ENCODE measurements around the gene ADAMTSL3. TPM values are rescaled to one million over a fixed set of nuclear protein-coding genes. Genes with fewer than 3 reads are reported as not detected.

Gene ADAMTSL3
- total RNA-seq, 1 experiment from 2014 or later: 2.6 TPM

- Histone ChIP-seq H3K36me3 (no peaks in the 10 kb centered on the region), H3K9me3 (replicated peaks) (0 out of 2 replicates have a peak, but pooled peaks cover under 1% of the 10 kb centered on the region), H3K27me3 (replicated peaks) (no peaks in the 10 kb centered on the region), H3K4me1 (replicated peaks) (no peaks in the 10 kb centered on the region; the same call in 1 of the 2 replicates), H3K27ac (no peak overlapping the region), H3K4me3 (no peak overlapping the region)
- no peak for DNase-seq (ENCODE audit: low read depth in 1 of 2, low spot score in 2 of 2)
Measured at GRCh38 chr15:83659417-83659812, 5.5 kb downstream of the ADAMTSL3 start.

DNA sequence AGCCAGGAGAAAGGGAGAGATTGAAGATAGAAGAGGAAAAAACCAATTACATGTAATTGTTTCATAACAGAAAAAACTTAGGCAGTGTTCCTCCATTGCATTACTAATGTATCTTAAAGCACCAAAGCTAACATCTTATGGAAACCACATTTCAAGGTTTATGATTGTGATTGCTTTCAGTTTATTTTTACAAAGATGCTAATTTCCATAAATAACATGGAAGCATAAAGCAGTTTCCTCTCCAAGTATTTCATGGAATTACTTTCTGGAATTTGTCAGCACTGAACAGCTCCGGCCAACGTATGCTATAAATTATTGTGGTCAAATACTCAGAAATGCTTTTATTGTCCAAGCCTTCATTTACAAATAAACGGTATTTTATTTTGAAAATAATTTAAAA, 11.6 kb downstream of the ADAMTSL3 start:
- peaks cover 3% of the 10 kb centered on the region for H3K4me1 ChIP-seq (replicated peaks)
- no peak for DNase-seq (ENCODE audit: low read depth in 1 of 2, low spot score in 2 of 2)

GRCh38 chr15:83670672-83671229, 16.8 kb downstream of the ADAMTSL3 start:
- Histone ChIP-seq H3K36me3 (no peaks in the 10 kb centered on the region), H3K27ac (no peak overlapping the region), H3K27me3 (replicated peaks) (no peaks in the 10 kb centered on the region), H3K4me3 (no peak overlapping the region), H3K4me1 (replicated peaks) (peaks cover 19% of the 10 kb centered on the region), H3K9me3 (replicated peaks) (no peaks in the 10 kb centered on the region)
- no peak for DNase-seq (ENCODE audit: low read depth in 1 of 2, low spot score in 2 of 2)

More for the DNA sequence above, 11.6 kb downstream of the ADAMTSL3 start:
- Histone ChIP-seq H3K27me3 (replicated peaks) (no peaks in the 10 kb centered on the region), H3K9me3 (replicated peaks) (no peaks in the 10 kb centered on the region), H3K4me3 (no peak overlapping the region), H3K36me3 (no peaks in the 10 kb centered on the region), H3K27ac (no peak overlapping the region)

DNA sequence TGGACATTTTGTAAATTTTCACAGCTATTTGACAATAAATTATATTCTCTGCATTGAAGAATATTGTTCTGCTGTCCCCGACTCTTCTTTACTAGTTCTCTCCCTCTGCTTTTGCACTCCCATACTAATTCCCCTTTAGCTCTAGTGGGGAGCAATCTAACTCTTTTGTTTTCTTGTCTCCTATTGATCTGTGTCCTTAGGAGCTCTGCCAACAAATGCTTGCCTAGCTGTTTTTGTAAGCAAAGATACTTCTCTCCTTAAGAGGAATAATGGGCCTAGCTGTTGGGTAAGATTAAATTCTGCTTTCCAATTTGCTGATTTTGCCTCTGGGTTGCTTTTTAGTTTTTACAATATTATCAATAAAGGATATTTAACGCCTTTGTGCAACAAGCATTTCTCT, 17.7 kb downstream of the ADAMTSL3 start:
- H3K4me3 ChIP-seq: no peak overlapping the region
- no peaks in the 10 kb centered on the region for H3K36me3 ChIP-seq
- H3K27me3 ChIP-seq (replicated peaks): no peaks in the 10 kb centered on the region
- H3K27ac ChIP-seq: no peak overlapping the region
- no peaks in the 10 kb centered on the region for H3K9me3 ChIP-seq (replicated peaks)
- no peak for DNase-seq (ENCODE audit: low read depth in 1 of 2, low spot score in 2 of 2)
- H3K4me1 ChIP-seq (replicated peaks): peaks cover 19% of the 10 kb centered on the region

DNA sequence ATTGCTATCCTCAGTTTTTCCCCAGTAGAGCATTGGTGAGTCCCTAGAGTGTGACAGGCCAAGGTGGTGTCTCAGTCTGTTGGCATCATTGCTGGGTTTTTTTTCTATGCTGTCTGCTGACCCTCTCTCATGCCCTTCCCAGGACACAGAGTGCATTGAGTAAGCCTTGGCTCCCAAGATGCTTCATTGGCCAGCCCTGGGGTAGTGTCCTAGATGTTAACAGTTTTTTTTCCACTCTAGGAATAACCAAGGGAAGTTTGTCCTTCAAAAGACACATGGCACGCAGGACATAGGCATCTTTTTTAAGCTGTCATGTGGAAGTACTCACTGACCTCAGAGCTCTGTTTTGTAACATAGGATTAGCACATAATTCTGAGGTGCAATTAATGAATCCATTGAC, 19.5 kb downstream of the ADAMTSL3 start:
- Histone ChIP-seq H3K27me3 (replicated peaks) (no peaks in the 10 kb centered on the region), H3K4me3 (no peak overlapping the region), H3K9me3 (replicated peaks) (no peaks in the 10 kb centered on the region), H3K4me1 (replicated peaks) (peaks cover 19% of the 10 kb centered on the region), H3K36me3 (no peaks in the 10 kb centered on the region), H3K27ac (no peak overlapping the region; the same call in 1 of the 2 replicates)
- peak in 1 of 2 experiments; percentile 11 for DNase-seq (ENCODE audit: low read depth in 1 of 2, low spot score in 2 of 2)

DNA sequence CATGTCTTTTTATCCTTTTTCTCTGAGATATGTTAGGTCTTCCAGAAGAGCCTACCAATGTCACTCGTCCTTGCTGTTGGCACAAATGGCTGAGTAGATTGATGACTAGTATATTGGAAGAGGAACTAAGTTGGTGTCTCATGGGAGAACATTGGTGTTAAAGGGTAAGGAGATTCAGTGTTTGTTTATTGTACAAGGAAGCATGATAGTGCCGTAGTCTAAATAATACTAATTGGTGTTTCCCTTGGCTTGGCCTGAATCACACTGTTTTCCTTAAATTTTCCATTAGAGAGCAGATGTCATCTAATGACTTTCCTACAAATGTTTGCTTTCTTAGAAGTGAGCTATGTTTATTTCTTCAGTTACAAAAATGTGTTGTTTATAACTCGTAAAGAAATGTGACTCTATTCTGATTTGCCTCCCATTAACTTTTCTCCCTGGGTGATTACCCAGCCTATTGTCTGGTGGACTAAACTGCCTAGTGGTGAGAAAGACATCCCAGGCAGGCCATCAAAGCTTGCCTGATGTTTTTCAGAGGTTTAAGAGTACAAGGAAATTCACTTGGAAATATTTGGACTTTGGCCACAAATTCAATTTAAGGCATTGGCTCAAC, 28.7 kb downstream of the ADAMTSL3 start:
- Histone ChIP-seq H3K27me3 (replicated peaks) (no peaks in the 10 kb centered on the region), H3K9me3 (replicated peaks) (0 out of 2 replicates have a peak, but pooled peaks cover 4% of the 10 kb centered on the region), H3K36me3 (no peaks in the 10 kb centered on the region), H3K4me3 (no peak overlapping the region), H3K27ac (peak overlapping the region; percentile 47), H3K4me1 (replicated peaks) (peaks cover 21% of the 10 kb centered on the region)
- DNase-seq (ENCODE audit: low read depth in 1 of 2, low spot score in 2 of 2): peak; percentile 72 to 87

- H3K27me3 ChIP-seq (replicated peaks): no peaks in the 10 kb centered on the region
- H3K4me3 ChIP-seq: no peak overlapping the region
- no peak overlapping the region for H3K27ac ChIP-seq
- peaks cover 21% of the 10 kb centered on the region for H3K4me1 ChIP-seq (replicated peaks)
- H3K9me3 ChIP-seq (replicated peaks): 0 out of 2 replicates have a peak, but pooled peaks cover 4% of the 10 kb centered on the region
- no peak for DNase-seq (ENCODE audit: low read depth in 1 of 2, low spot score in 2 of 2)
- no peaks in the 10 kb centered on the region for H3K36me3 ChIP-seq
Measured at GRCh38 chr15:83685916-83686332, 32.0 kb downstream of the ADAMTSL3 start.

DNA sequence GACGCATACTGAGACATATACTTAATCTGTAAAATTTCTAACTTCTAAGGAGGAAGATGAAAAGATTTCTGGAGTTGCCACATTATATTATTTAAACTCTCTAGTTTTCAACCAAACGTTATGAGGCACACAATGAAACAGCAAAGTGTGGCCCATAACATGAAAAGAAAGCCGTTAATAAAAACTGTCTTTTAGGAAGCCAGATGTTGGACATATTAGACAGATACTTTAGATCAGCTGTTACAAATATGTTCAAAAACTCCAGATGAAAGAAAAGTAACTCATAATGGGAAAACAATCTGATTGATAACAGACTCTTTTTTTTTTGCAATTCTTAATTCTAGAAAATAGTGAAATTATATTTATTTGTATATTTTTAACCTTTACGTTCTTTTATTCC, 34.3 kb downstream of the ADAMTSL3 start:
- Histone ChIP-seq H3K9me3 (replicated peaks) (no peaks in the 10 kb centered on the region), H3K27ac (no peak overlapping the region), H3K27me3 (replicated peaks) (no peaks in the 10 kb centered on the region), H3K36me3 (no peaks in the 10 kb centered on the region), H3K4me3 (no peak overlapping the region), H3K4me1 (replicated peaks) (peaks cover 15% of the 10 kb centered on the region)
- no peak for DNase-seq (ENCODE audit: low read depth in 1 of 2, low spot score in 2 of 2)

- Histone ChIP-seq H3K4me1 (replicated peaks) (peaks cover 22% of the 10 kb centered on the region), H3K36me3 (no peaks in the 10 kb centered on the region), H3K27me3 (replicated peaks) (no peaks in the 10 kb centered on the region), H3K9me3 (replicated peaks) (no peaks in the 10 kb centered on the region), H3K4me3 (no peak overlapping the region), H3K27ac (no peak overlapping the region)
- no peak for DNase-seq (ENCODE audit: low read depth in 1 of 2, low spot score in 2 of 2)
Measured at GRCh38 chr15:83690676-83691075, 36.8 kb downstream of the ADAMTSL3 start.

DNA sequence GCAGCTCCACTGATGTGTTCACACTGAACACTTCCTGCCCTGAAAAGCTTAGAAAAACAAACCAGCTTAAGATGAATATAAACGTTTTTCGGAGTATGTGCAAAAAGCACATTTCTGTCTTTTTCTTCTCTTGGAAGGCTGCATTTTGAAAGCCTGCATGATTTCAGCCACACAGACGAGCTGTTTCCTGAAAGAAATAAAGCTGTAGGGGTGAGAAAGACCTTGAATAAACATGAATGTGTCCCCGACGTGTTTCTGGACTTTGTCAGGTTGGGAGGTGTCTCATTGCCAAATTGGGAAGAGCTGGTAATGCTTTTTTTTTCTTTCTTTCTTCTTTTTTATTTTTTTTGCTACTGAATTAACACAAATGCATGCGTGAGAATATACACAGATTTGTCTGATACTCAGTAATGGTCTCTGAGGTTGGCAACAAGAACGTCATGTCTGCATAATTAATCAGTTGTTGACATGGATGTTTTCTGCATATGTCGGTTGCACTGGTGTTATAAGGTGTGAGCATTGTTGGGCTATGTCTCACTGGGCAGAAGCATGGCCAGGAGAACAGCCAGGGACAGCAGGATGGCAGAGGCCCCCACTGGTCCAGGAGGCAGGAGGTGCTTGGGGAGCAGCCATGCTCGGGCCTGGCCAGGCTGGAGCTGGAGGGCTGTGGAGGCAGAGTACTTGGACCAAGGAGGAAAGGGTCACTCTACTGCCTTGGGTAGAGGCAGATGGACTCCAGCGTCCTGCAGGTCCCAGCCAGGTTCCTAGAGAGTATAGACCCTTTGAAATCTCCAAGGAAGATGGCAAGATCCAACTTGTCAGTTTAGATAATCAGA, 39.0 kb downstream of the ADAMTSL3 start:
- Histone ChIP-seq H3K9me3 (replicated peaks) (no peaks in the 10 kb centered on the region), H3K36me3 (no peaks in the 10 kb centered on the region), H3K4me1 (replicated peaks) (peaks cover 30% of the 10 kb centered on the region), H3K4me3 (no peak overlapping the region), H3K27ac (no peak overlapping the region), H3K27me3 (replicated peaks) (no peaks in the 10 kb centered on the region)
- no peak for DNase-seq (ENCODE audit: low read depth in 1 of 2, low spot score in 2 of 2)

GRCh38 chr15:83694015-83694414, 40.1 kb downstream of the ADAMTSL3 start:
- Histone ChIP-seq H3K9me3 (replicated peaks) (no peaks in the 10 kb centered on the region), H3K4me3 (no peak overlapping the region), H3K27me3 (replicated peaks) (no peaks in the 10 kb centered on the region), H3K36me3 (no peaks in the 10 kb centered on the region), H3K27ac (peak overlapping the region; percentile 29; the same call in 1 of the 2 replicates), H3K4me1 (replicated peaks) (peaks cover 41% of the 10 kb centered on the region)
- DNase-seq (ENCODE audit: low read depth in 1 of 2, low spot score in 2 of 2): peak; percentile 58 to 65

GRCh38 chr15:83694536-83694935, 40.6 kb downstream of the ADAMTSL3 start:
- Histone ChIP-seq H3K27ac (no peak overlapping the region), H3K4me1 (replicated peaks) (peaks cover 41% of the 10 kb centered on the region), H3K9me3 (replicated peaks) (no peaks in the 10 kb centered on the region), H3K36me3 (no peaks in the 10 kb centered on the region), H3K27me3 (replicated peaks) (no peaks in the 10 kb centered on the region), H3K4me3 (no peak overlapping the region)
- no peak for DNase-seq (ENCODE audit: low read depth in 1 of 2, low spot score in 2 of 2)

GRCh38 chr15:83695246-83695645, 41.3 kb downstream of the ADAMTSL3 start:
- DNase-seq (ENCODE audit: low read depth in 1 of 2, low spot score in 2 of 2): no peak
- no peaks in the 10 kb centered on the region for H3K36me3 ChIP-seq
- H3K27ac ChIP-seq: no peak overlapping the region
- H3K4me1 ChIP-seq (replicated peaks): peaks cover 41% of the 10 kb centered on the region
- no peaks in the 10 kb centered on the region for H3K9me3 ChIP-seq (replicated peaks)
- H3K4me3 ChIP-seq: no peak overlapping the region
- H3K27me3 ChIP-seq (replicated peaks): no peaks in the 10 kb centered on the region

DNA sequence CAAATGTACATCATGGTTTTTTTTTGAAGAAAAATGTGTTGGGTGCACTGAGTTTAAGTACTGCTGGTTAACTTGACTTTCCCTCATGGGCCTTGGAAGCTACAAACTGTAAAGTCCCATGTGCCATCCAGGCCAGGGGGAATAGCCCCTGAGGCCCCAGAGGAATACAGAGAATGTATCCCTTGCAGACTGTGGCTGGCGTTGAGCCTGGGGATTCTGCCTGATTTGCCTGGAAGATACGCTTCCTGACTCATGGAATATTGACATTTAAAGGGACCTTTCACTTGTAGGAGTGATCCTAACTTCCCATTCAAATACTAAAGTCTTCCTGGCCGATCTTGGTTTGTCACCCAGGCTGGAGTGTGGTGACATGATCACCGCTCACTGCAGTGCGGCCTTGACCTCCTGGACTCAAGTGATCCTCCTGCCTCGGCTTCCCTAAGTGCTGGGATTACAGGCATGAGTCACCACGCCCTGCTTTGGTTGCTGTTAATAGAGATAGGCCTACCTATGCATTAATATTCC, 42.0 kb downstream of the ADAMTSL3 start:
- H3K27ac ChIP-seq: no peak overlapping the region
- no peaks in the 10 kb centered on the region for H3K27me3 ChIP-seq (replicated peaks)
- H3K4me3 ChIP-seq: no peak overlapping the region
- no peaks in the 10 kb centered on the region for H3K36me3 ChIP-seq
- H3K9me3 ChIP-seq (replicated peaks): no peaks in the 10 kb centered on the region
- H3K4me1 ChIP-seq (replicated peaks): peaks cover 41% of the 10 kb centered on the region
- DNase-seq (ENCODE audit: low read depth in 1 of 2, low spot score in 2 of 2): no peak

All from SJSA1 (cell line).